HG03432 (cell line): ENCODE measurements around the gene CDCA4.

Experiments
- ATAC-seq: cut with Tn5 transposase; IDR thresholded peaks from one replicate; pipeline ENCODE4 v1.9.1; 2021; ENCODE audit warnings: mild to moderate bottlenecking, moderate library complexity; ENCODE audit not compliant: unreplicated experiment

CDCA4 gene

GRCh38 chr14:105018414-105018813 is 2.5 kb downstream of the CDCA4 start:
- no peak for ATAC-seq

GRCh38 chr14:105015905-105016304 is 5.0 kb downstream of the CDCA4 start:
- no peak for ATAC-seq

GRCh38 chr14:105015242-105015641 is 5.6 kb downstream of the CDCA4 start:
- no peak for ATAC-seq

- ATAC-seq, result no peak
Measured at GRCh38 chr14:105014631-105015030, 6.3 kb downstream of the CDCA4 start.

GRCh38 chr14:105014032-105014431 is 6.9 kb downstream of the CDCA4 start:
- no peak for ATAC-seq

GRCh38 chr14:105013150-105013785 is 7.6 kb downstream of the CDCA4 start:
- ATAC-seq, result no peak

GRCh38 chr14:105012171-105012985 is 8.5 kb downstream of the CDCA4 start:
- no peak for ATAC-seq

GRCh38 chr14:105011312-105011990 is 9.4 kb downstream of the CDCA4 start:
- ATAC-seq, result no peak

- ATAC-seq, result no peak
Measured at GRCh38 chr14:105010891-105011291, 10.0 kb downstream of the CDCA4 start.

GRCh38 chr14:105010106-105010505 is 10.8 kb downstream of the CDCA4 start:
- no peak for ATAC-seq

- no peak for ATAC-seq
Measured at GRCh38 chr14:105007593-105008264, 13.2 kb downstream of the CDCA4 start.

- no peak for ATAC-seq
Measured at GRCh38 chr14:105006831-105007592, 13.9 kb downstream of the CDCA4 start.

- ATAC-seq, result no peak
Measured at GRCh38 chr14:105005929-105006830, 14.7 kb downstream of the CDCA4 start.

GRCh38 chr14:105005329-105005928 is 15.5 kb downstream of the CDCA4 start:
- no peak for ATAC-seq

GRCh38 chr14:104999361-104999760 is 21.5 kb downstream of the CDCA4 start:
- no peak for ATAC-seq

GRCh38 chr14:104998801-104999200 is 22.1 kb downstream of the CDCA4 start:
- ATAC-seq, result no peak

GRCh38 chr14:104996483-104996882 is 24.4 kb downstream of the CDCA4 start:
- no peak for ATAC-seq

GRCh38 chr14:104996032-104996431 is 24.9 kb downstream of the CDCA4 start:
- no peak for ATAC-seq

- ATAC-seq, result no peak
Measured at GRCh38 chr14:104994978-104995377, 25.9 kb downstream of the CDCA4 start.
